Body of pancreas (tissue), 4 donors: ENCODE data around the gene ADCY2. TPM values are rescaled to one million over a fixed set of nuclear protein-coding genes. Genes with fewer than 3 reads are reported as not detected.
A peak's percentile ranks its signal among the peaks of the same experiment; 100 is the strongest.

Experiments used
- ATAC-seq: fragments of 150-250 bp; one replicate; pipeline ENCODE4 v1.9.1; 2016
- DNase-seq, 4 donors: peaks; one replicate each; pipeline ENCODE4 v3.0.0-alpha.2; 2019
- H3K27ac ChIP-seq, 4 donors: fragments of 200-600 bp; sonication (generic); 1 replicate in 3 of 4; 2 replicates in 1 of 4; pipeline versions ENCODE4 v1.5.1 to v1.6.1; 2016 to 2019; ENCODE audit warnings: mild to moderate bottlenecking in 1 of 4, mixed read lengths in 1 of 4, moderate library complexity in 1 of 4
- H3K27me3 ChIP-seq, 2 donors: fragments of 200-600 bp; sonication (generic); one replicate each; pipeline ENCODE4 v1.6.0; 2016; ENCODE audit warnings: mild to moderate bottlenecking in 1 of 2
- H3K36me3 ChIP-seq, 2 donors: fragments of 200-600 bp; sonication (generic); replicated peaks in 1 of 2; 2 replicates each; pipeline ENCODE4 v1.5.1; 2016; ENCODE audit warnings: low read depth in 2 of 2; ENCODE audit not compliant: insufficient read depth in 1 of 2
- H3K4me1 ChIP-seq: fragments of 200-600 bp; sonication (generic); one replicate; pipeline ENCODE4 v1.6.0; 2016
- H3K4me3 ChIP-seq, 2 donors: fragments of 200-600 bp; sonication (generic); 1 replicate in 1 of 2; 2 replicates in 1 of 2; pipeline ENCODE4 v1.5.1; 2016 to 2019
- H3K9me3 ChIP-seq, 3 donors: fragments of 200-600 bp; sonication (generic); 1 replicate in 2 of 3; 2 replicates in 1 of 3; pipeline ENCODE4 v1.5.1; 2016
- POLR2A ChIP-seq, 3 donors: fragments of 450-650 bp; IDR thresholded peaks; one replicate each; pipeline ENCODE4 v1.6.1; 2016; ENCODE audit warnings: antibody characterized with exemption in 3 of 3, mild to moderate bottlenecking in 2 of 3
- WGBS, 2 donors: methylation state at CpG; one replicate each; pipeline ENCODE4 v1.1.5; 2017; 5-methylcytosine and 5-hydroxymethylcytosine counted together
- intact Hi-C: fragments of 100-400 bp; cut with DNase I; formaldehyde crosslinking; loops from one replicate; pipeline ENCODE4 v1.15.1; 2023
- total RNA-seq, 2 donors: library from RNA; depleted of rRNA; stranded (reverse); fragments of >200 nt; gene quantifications; one replicate each; pipeline ENCODE4 v1.1.0, GENCODE V29; 2016
- TF ChIP-seq, protein P1 (sequence below), 7 experiments: fragments of 450-650 bp in 4 of 7; fragments of 200-600 bp in 3 of 7; sonication (generic) in 3 of 7; IDR thresholded peaks; one replicate each; pipeline ENCODE4 v1.5.1; 2016 to 2019; ENCODE audit warnings: antibody characterized with exemption in 7 of 7

Gene ADCY2
- total RNA-seq, 2 donors from 2014 or later: 0.52 to 4.6 TPM

DNA sequence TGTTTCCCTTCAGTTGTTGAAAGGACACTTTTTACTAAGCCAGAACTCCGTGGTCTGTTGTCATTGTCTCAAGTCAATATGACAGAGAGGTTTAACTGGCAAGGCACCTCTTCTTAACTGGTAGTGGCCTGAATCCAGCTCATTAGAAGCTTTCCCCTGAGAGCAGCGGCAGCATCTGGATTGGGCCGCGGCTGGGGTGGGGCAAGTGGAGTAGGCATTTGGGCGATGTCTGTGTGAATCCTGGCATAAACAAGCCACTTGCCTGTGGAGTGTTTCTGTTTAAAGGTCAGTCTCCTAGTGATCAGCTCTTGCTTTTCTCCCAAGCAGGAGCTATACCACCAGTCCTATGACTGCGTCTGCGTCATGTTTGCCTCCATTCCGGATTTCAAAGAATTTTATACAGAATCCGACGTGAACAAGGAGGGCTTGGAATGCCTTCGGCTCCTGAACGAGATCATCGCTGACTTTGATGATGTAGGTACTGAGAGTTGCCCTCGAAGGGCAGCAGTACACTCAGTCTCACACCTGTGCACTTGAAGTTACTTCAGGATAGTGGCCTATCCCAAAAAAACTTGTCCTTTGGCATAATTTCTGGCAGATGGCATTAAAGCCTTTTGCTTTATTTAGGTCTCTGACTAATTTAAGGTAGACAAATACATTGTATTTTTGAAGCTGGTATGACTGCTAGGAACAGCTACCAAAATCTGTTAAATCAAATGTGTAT is 406.1 kb downstream of the ADCY2 start:
- intact Hi-C loops: no loop called here
- Histone ChIP-seq H3K27ac (no peak overlapping the region), H3K36me3 (no peaks in the 10 kb centered on the region), H3K27me3 (no peaks in the 10 kb centered on the region), H3K9me3 (no peaks in the 10 kb centered on the region), H3K4me3 (no peak overlapping the region), H3K4me1 (no peaks in the 10 kb centered on the region)
- DNase-seq: no peak
- TF ChIP-seq POLR2A (IDR thresholded peaks at IDR 0.05): no peak
- TF ChIP-seq, protein P1, sequence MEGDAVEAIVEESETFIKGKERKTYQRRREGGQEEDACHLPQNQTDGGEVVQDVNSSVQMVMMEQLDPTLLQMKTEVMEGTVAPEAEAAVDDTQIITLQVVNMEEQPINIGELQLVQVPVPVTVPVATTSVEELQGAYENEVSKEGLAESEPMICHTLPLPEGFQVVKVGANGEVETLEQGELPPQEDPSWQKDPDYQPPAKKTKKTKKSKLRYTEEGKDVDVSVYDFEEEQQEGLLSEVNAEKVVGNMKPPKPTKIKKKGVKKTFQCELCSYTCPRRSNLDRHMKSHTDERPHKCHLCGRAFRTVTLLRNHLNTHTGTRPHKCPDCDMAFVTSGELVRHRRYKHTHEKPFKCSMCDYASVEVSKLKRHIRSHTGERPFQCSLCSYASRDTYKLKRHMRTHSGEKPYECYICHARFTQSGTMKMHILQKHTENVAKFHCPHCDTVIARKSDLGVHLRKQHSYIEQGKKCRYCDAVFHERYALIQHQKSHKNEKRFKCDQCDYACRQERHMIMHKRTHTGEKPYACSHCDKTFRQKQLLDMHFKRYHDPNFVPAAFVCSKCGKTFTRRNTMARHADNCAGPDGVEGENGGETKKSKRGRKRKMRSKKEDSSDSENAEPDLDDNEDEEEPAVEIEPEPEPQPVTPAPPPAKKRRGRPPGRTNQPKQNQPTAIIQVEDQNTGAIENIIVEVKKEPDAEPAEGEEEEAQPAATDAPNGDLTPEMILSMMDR (IDR thresholded peaks at IDR 0.05): no peak
- 79 to 81% methylated on average over 14 of the region's 14 CpGs for WGBS, 2 donors
- no peak for ATAC-seq

DNA sequence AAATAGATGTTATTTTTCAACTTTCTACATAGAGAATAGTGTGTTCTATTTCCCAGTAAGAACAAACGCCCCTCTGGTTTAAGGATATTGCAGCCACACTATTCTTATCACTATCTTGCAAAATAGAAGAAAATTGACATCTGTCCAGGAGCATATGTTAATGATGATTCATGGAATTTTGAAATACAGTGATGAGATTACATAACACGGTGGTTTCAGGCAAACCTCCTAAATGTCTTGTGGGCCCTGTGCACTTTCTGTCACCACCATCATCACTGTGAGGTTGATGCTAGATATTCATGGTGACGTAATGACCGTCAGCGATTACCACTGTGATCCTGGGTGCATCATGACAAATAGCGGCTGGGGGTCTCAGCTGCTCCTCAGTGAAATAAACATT is 406.9 kb downstream of the ADCY2 start:
- WGBS, 2 donors: 64 to 73% methylated on average over 6 of the region's 6 CpGs
- H3K27me3 ChIP-seq: no peaks in the 10 kb centered on the region
- H3K36me3 ChIP-seq: no peaks in the 10 kb centered on the region
- TF ChIP-seq, protein P1 (IDR thresholded peaks at IDR 0.05): no peak
- TF ChIP-seq POLR2A (IDR thresholded peaks at IDR 0.05): no peak
- no peak overlapping the region for H3K27ac ChIP-seq
- no peak for ATAC-seq
- no peak overlapping the region for H3K4me3 ChIP-seq
- no peaks in the 10 kb centered on the region for H3K9me3 ChIP-seq
- no peak for DNase-seq
- intact Hi-C loops: no loop called here
- H3K4me1 ChIP-seq: no peaks in the 10 kb centered on the region

DNA sequence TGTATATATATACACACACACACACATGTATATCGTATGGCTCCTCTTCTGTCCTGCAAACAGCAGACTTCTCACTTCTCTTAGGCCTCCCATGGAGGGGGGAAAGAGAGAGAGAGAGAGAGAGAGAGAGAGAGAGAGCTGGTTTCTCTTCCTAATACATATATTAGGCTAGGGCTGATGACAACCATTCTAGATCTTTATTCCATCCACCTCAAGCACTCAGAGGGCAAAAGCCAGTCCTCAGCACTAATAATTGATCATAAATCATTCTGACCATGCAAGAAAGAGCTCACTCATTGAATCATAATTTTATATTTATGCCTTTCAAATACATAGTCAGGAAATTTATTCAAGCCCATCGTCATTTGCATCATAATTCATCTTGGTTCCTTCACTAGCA is 408.0 kb downstream of the ADCY2 start:
- intact Hi-C loops: no loop called here
- Histone ChIP-seq H3K4me1 (no peaks in the 10 kb centered on the region), H3K27ac (no peak overlapping the region), H3K36me3 (no peaks in the 10 kb centered on the region), H3K27me3 (no peaks in the 10 kb centered on the region), H3K9me3 (no peaks in the 10 kb centered on the region), H3K4me3 (no peak overlapping the region)
- ATAC-seq (no peak), DNase-seq (no peak)
- WGBS, 2 donors: 68 to 92% methylated on average over 2 of the region's 2 CpGs
- TF ChIP-seq, protein P1 (IDR thresholded peaks at IDR 0.05): no peak
- TF ChIP-seq POLR2A (IDR thresholded peaks at IDR 0.05): no peak

DNA sequence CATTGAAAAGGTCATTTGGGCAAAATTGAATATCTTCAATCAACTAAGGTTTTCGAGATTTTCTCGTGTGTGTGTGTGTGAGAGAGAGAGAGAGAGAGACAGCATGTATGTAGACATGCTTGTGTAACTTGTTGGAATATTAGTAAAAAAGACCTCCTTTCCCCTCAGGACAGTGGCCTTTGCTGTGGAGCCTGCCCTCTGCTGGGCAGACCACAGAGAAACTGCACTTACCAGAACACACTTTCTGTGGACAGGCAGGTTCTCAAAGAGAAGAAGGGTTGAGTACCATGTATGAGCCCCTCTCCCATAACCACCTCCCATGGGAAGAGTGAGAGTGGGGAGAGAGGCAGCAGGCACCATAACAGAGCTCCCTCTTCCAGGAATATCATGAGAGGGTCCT is 409.4 kb downstream of the ADCY2 start:
- no peak for TF ChIP-seq POLR2A (IDR thresholded peaks at IDR 0.05)
- TF ChIP-seq, protein P1 (IDR thresholded peaks at IDR 0.05): peak in 1 of 7 experiments; percentile 3
- H3K4me3 ChIP-seq: no peak overlapping the region
- H3K9me3 ChIP-seq: no peaks in the 10 kb centered on the region
- WGBS, 2 donors: 63 to 73% methylated on average over 2 of the region's 2 CpGs
- DNase-seq (no peak), ATAC-seq (no peak)
- H3K27ac ChIP-seq: no peak overlapping the region
- no peaks in the 10 kb centered on the region for H3K27me3 ChIP-seq
- H3K36me3 ChIP-seq: no peaks in the 10 kb centered on the region
- H3K4me1 ChIP-seq: no peaks in the 10 kb centered on the region
- intact Hi-C loops: no loop called here

DNA sequence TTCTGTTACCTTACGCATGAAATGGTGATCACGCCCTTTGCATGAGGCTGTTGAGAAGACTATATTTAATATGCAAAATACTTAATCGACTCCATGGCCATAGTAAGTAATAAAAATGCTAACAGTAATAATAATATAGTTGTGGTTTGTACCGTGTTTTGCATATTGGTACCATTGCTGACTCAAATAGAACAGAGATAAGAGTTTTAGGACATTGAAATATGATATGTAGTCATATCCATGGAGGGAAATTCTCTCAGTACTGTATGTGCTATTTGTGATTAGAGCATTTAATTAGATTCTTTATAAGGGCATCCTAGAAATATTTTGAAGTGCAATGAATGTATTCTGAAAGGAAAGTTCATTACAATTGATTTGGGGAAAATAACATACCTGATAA is 413.1 kb downstream of the ADCY2 start:
- Histone ChIP-seq H3K4me3 (no peak overlapping the region), H3K4me1 (no peaks in the 10 kb centered on the region), H3K9me3 (no peaks in the 10 kb centered on the region), H3K36me3 (no peaks in the 10 kb centered on the region), H3K27ac (no peak overlapping the region), H3K27me3 (no peaks in the 10 kb centered on the region)
- ATAC-seq (no peak), DNase-seq (no peak)
- WGBS, 2 donors: 75 to 86% methylated on average over 4 of the region's 4 CpGs
- TF ChIP-seq, protein P1 (IDR thresholded peaks at IDR 0.05): no peak
- no peak for TF ChIP-seq POLR2A (IDR thresholded peaks at IDR 0.05)
- intact Hi-C loops: no loop called here
